Measurements from ENCODE around the gene KDELR3. TPM values are rescaled to one million over a fixed set of nuclear protein-coding genes. Genes with fewer than 3 reads are reported as not detected.

Gene KDELR3
- total and polyA plus RNA-seq, 2 donors (not counting 1 experiment from before 2014, with no cell fraction given): 78.8 to 305 TPM

DNA sequence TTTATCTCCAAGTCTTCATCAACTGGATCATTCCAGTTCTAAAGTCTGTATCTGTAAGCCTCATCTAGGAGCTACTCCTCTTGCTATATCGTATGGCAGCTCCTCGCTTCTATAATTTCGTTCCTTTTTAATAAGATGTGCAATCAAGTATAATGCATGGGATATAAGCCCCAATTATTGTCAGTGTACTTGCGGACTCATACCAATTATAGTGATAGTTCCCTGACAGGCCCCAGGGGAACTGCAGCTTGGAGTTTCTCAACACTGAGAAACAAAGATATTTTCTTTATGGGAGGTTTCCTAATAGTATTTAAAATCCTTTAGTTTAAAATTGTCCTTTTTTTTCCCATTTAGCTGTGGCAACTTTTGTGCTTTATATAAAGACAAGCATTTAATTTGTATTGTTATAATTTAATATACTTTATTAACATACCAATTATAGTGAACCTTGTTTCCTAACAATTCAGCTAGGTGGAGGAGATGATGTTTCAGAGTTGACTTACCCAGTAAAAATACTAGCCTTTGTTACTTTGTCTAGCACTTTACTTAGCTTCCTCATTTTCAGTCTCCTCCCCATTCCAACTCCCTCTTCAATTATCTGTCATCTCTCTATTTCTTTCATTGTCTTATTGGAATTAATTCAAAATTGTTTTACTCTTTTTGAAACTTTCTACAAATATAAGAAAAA, 63.5 kb downstream of the KDELR3 start:
- TF ChIP-seq CTCF (conservative IDR thresholded peaks at IDR 0.05 in 1 of 2, IDR thresholded peaks at IDR 0.05 in 1 of 2; ENCODE audit: low read depth in 1 of 2, low read length in 2 of 2) (no peak), EZH2 (IDR thresholded peaks at IDR 0.05; ENCODE audit: low read length, missing control alignments) (no peak)
- Histone ChIP-seq H3K4me1 (ENCODE audit: control insufficient read depth, extremely low read depth, insufficient read depth, low read length) (no peaks in the 10 kb centered on the region), H2AFZ (ENCODE audit: low read length) (no peak overlapping the region)

More for the DNA sequence above, 63.5 kb downstream of the KDELR3 start:
- no peak overlapping the region for H3K4me2 ChIP-seq (ENCODE audit: extremely low read depth, insufficient read depth, low read length)
- H3K27ac ChIP-seq (ENCODE audit: insufficient read depth, low read length): no peak overlapping the region
- no peaks in the 10 kb centered on the region for H4K20me1 ChIP-seq (ENCODE audit: control insufficient read depth, extremely low read depth, insufficient read depth, low read length)
- no peak overlapping the region for H3K4me3 ChIP-seq (replicated peaks in 1 of 4; ENCODE audit: control extremely low read depth in 1 of 4, insufficient read depth in 1 of 4, low read depth in 3 of 4, low read length in 4 of 4)
- H3K27me3 ChIP-seq (ENCODE audit: control insufficient read depth, insufficient read depth, low read length): no peaks in the 10 kb centered on the region
- no peaks in the 10 kb centered on the region for H3K9me3 ChIP-seq (ENCODE audit: control insufficient read depth, insufficient read depth, low read depth, low read length)
- no peak for DNase-seq (ENCODE audit: low read depth in 2 of 2)
- no peaks in the 10 kb centered on the region for H3K36me3 ChIP-seq (ENCODE audit: control insufficient read depth, insufficient read depth, low read length)
- no peaks in the 10 kb centered on the region for H3K79me2 ChIP-seq (ENCODE audit: control insufficient read depth, insufficient read depth, low read length)
- H3K9ac ChIP-seq (ENCODE audit: insufficient read depth, low read length): no peak overlapping the region

Other genes starting within 250 kb of the KDELR3 start
- 19.5 and 28.2 TPM in 2 replicates for gene TMEM184B, start 195.1 kb upstream of the KDELR3 start, total RNA-seq
- gene TMEM184B, start 195.1 kb upstream of the KDELR3 start, polyA plus RNA-seq: 37.2 and 40.3 TPM in 2 replicates
- 85.0 and 99.3 TPM in 2 replicates for gene CSNK1E, start 150.7 kb upstream of the KDELR3 start, total RNA-seq
- 121 and 145 TPM in 2 replicates for gene CSNK1E, start 150.7 kb upstream of the KDELR3 start, polyA plus RNA-seq
- not detected in 2 replicates for gene KCNJ4, start 12.9 kb upstream of the KDELR3 start, total RNA-seq
- not detected in 2 replicates for gene KCNJ4, start 12.9 kb upstream of the KDELR3 start, polyA plus RNA-seq
- gene DDX17, start 38.2 kb downstream of the KDELR3 start, total RNA-seq: 362 and 420 TPM in 2 replicates
- 244 and 325 TPM in 2 replicates for gene DDX17, start 38.2 kb downstream of the KDELR3 start, polyA plus RNA-seq
- 4.0 and 5.1 TPM in 2 replicates for gene DMC1, start 102.1 kb downstream of the KDELR3 start, total RNA-seq
- gene DMC1, start 102.1 kb downstream of the KDELR3 start, polyA plus RNA-seq: 0.54 and 5.9 TPM in 2 replicates
- 0.66 and 0.77 TPM in 2 replicates for gene FAM227A, start 188.3 kb downstream of the KDELR3 start, total RNA-seq
- 0.19 and 0.69 TPM in 2 replicates for gene FAM227A, start 188.3 kb downstream of the KDELR3 start, polyA plus RNA-seq
- gene CBY1, start 188.5 kb downstream of the KDELR3 start, total RNA-seq: 14.5 and 16.2 TPM in 2 replicates
- 35.5 and 42.3 TPM in 2 replicates for gene CBY1, start 188.5 kb downstream of the KDELR3 start, polyA plus RNA-seq
- gene TOMM22, start 213.9 kb downstream of the KDELR3 start, total RNA-seq: 61.1 and 65.0 TPM in 2 replicates
- gene TOMM22, start 213.9 kb downstream of the KDELR3 start, polyA plus RNA-seq: 80.3 and 112 TPM in 2 replicates
- gene JOSD1, start 232.8 kb downstream of the KDELR3 start, total RNA-seq: 59.1 and 62.1 TPM in 2 replicates
- gene JOSD1, start 232.8 kb downstream of the KDELR3 start, polyA plus RNA-seq: 35.9 and 40.5 TPM in 2 replicates
- gene GTPBP1, start 237.8 kb downstream of the KDELR3 start, total RNA-seq: 18.0 and 23.1 TPM in 2 replicates
- 20.6 and 26.6 TPM in 2 replicates for gene GTPBP1, start 237.8 kb downstream of the KDELR3 start, polyA plus RNA-seq

Measured in fibroblast of lung (primary cell).